Adrenal gland (tissue), 12 donors: Measurements from ENCODE around the gene TMEM9B. TPM values are rescaled to one million over a fixed set of nuclear protein-coding genes. Genes with fewer than 3 reads are reported as not detected.
"Not testable (repeated sequence)": the region's sequence is repeated elsewhere in the genome, so short reads cannot be mapped to it uniquely, and the experiment has no call there.

Source experiments
- DNase-seq, 7 donors: peaks; one replicate each; pipeline ENCODE4 v3.0.0-alpha.2; 2019 to 2020
- H3K27ac ChIP-seq, 5 donors: fragments of 200-600 bp; sonication (generic) in 4 of 5; 1 replicate in 3 of 5; 2 replicates in 2 of 5; pipeline versions ENCODE4 v1.5.1 to v1.8.0; 2016 to 2020; ENCODE audit warnings: mild to moderate bottlenecking in 1 of 5
- H3K27me3 ChIP-seq: fragments of 200-600 bp; 2 replicates; pipeline ENCODE4 v1.8.0; 2021
- H3K36me3 ChIP-seq, 2 donors: fragments of 200-600 bp; replicated peaks in 1 of 2; 1 replicate in 1 of 2; 2 replicates in 1 of 2; pipeline versions ENCODE4 v1.5.1 to v1.8.0; 2018 to 2022
- H3K4me1 ChIP-seq, 2 donors: fragments of 200-600 bp; replicated peaks in 1 of 2; 1 replicate in 1 of 2; 2 replicates in 1 of 2; pipeline versions ENCODE4 v1.5.1 to v1.8.0; 2018 to 2021
- H3K4me3 ChIP-seq, 4 donors: fragments of 200-600 bp; sonication (generic) in 3 of 4; one replicate each; pipeline ENCODE4 v1.5.1; 2016 to 2018
- H3K9me3 ChIP-seq, 3 donors: fragments of 200-600 bp; sonication (generic) in 1 of 3; replicated peaks in 1 of 3; 1 replicate in 2 of 3; 2 replicates in 1 of 3; pipeline versions ENCODE4 v1.5.1 to v1.8.0; 2016 to 2021
- POLR2A ChIP-seq, 2 donors: fragments of 450-650 bp; IDR thresholded peaks; one replicate each; pipeline ENCODE4 v1.6.1; 2017; ENCODE audit warnings: antibody characterized with exemption in 2 of 2, mild to moderate bottlenecking in 2 of 2, moderate library complexity in 1 of 2
- WGBS, 4 donors: extraction: QIAGEN DNeasy Blood & Tissue Kit in 2 of 4; methylation state at CpG; one replicate each; pipeline versions ENCODE4 v1.1.5 to v1.1.7; 2013 to 2017; 5-methylcytosine and 5-hydroxymethylcytosine counted together
- intact Hi-C, 2 donors: fragments of 100-400 bp; cut with DNase I; formaldehyde crosslinking; loops; one replicate each; pipeline versions ENCODE4 v1.14.1 to v1.15.0; 2022 to 2023
- polyA plus RNA-seq, 3 donors: library from polyadenylated mRNA; stranded (reverse); fragments of 200-250 nt in 2 of 3; fragments of 350-450 nt in 1 of 3; fragmentation: Illumina TruSeq in 1 of 3; extraction: RNeasy Lipid Tissue Mini Kit (QIAGEN cat#74804) in 1 of 3; gene quantifications; one replicate each; pipeline ENCODE4 v1.2.3, GENCODE V29; 2013 to 2014
- total RNA-seq, 9 donors: library from RNA; depleted of rRNA in 4 of 9; stranded (reverse); fragments of >200 nt in 4 of 9; fragments of 120-200 nt in 1 of 9; fragmentation: NEBNext Ultra II Directional in 1 of 9; extraction: Animal tissue kit (Norgen Biotek cat#: 25700) in 1 of 9; gene quantifications; one replicate each; pipeline versions ENCODE4 v1.1.0 to v1.2.4, GENCODE V29; 2013 to 2023
- TF ChIP-seq, protein P1 (sequence below), 6 experiments: fragments of 450-650 bp in 4 of 6; fragments of 200-600 bp in 2 of 6; sonication (generic) in 1 of 6; IDR thresholded peaks; 1 replicate in 5 of 6; 2 replicates in 1 of 6; pipeline versions ENCODE4 v1.5.1 to v1.8.0; 2016 to 2021; ENCODE audit warnings: antibody characterized with exemption in 6 of 6, mild to moderate bottlenecking in 2 of 6, moderate library complexity in 1 of 6
- donor health status: healthy with polysubstance abuse.
- donor health status: Bipolar disorder and iron deficiency.
- donor health status: DM: yes; HTN: yes; CAD: no.
- donor health status: DM: no; HTN: no; CAD: no.
- donor health status: DM: no; HTN: no; CAD: no.
- donor health status: DM: yes; HTN: yes; CAD: no.

The TMEM9B gene
- total and polyA plus RNA-seq, 12 donors: 18.6 to 76.3 (median 46.5) TPM

DNA sequence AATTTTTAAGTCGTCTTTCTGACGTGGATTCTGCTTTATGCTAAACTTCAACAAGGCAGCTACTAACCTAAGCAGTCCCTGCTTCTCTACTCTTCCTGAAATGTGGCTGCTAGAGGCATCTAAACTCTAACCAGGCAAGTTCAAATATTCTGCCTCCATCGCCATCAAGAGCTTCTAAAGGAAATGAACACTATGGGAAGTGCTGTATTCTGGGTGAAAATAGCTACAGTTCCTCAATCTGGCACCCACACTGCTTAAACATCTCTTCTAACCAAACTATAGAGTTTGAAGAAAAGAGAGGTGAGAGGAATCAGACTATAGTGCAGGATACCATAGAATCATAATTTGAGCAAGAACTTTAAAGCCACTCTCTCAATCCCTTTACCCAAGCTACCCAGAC lies 33.2 kb upstream of the TMEM9B start:
- intact Hi-C loops: no loop called here
- peaks cover 0 to 11% of the 10 kb centered on the region in 2 donors for H3K4me1 ChIP-seq
- H3K27ac ChIP-seq: peak overlapping the region in 1 of 5 donors; percentile 40
- H3K36me3 ChIP-seq: no peaks in the 10 kb centered on the region
- no peak overlapping the region for H3K4me3 ChIP-seq
- WGBS, 4 donors: 82 to 93% (median 89%) methylated on average over 3 of the region's 3 CpGs
- DNase-seq: no peak
- no peak for TF ChIP-seq POLR2A (IDR thresholded peaks at IDR 0.05)
- TF ChIP-seq, protein P1, sequence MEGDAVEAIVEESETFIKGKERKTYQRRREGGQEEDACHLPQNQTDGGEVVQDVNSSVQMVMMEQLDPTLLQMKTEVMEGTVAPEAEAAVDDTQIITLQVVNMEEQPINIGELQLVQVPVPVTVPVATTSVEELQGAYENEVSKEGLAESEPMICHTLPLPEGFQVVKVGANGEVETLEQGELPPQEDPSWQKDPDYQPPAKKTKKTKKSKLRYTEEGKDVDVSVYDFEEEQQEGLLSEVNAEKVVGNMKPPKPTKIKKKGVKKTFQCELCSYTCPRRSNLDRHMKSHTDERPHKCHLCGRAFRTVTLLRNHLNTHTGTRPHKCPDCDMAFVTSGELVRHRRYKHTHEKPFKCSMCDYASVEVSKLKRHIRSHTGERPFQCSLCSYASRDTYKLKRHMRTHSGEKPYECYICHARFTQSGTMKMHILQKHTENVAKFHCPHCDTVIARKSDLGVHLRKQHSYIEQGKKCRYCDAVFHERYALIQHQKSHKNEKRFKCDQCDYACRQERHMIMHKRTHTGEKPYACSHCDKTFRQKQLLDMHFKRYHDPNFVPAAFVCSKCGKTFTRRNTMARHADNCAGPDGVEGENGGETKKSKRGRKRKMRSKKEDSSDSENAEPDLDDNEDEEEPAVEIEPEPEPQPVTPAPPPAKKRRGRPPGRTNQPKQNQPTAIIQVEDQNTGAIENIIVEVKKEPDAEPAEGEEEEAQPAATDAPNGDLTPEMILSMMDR (IDR thresholded peaks at IDR 0.05): no peak
- no peaks in the 10 kb centered on the region for H3K9me3 ChIP-seq
- no peaks in the 10 kb centered on the region for H3K27me3 ChIP-seq

DNA sequence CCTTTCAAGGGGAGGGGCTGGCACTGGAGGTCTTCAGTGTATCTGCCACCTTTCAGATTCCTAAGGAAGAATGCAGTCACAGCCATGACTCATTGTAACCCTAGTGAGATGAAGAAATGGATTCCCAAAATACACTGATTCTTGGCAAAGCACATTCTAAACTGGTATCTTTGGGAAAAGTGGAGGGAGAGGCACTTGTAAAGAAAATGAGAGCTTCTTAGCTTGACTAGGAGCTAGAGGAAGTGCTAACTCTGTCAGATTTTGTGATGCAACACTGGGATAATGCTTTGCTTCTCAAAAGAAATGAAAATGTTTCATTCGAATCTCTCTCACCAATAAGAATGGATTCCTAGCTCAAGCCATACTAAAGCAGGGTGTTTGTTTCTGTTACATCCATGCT lies 25.2 kb upstream of the TMEM9B start:
- no peak overlapping the region for H3K27ac ChIP-seq
- no peaks in the 10 kb centered on the region for H3K36me3 ChIP-seq
- DNase-seq: no peak
- H3K27me3 ChIP-seq: no peaks in the 10 kb centered on the region
- WGBS, 4 donors: 71 to 87% (median 82%) methylated on average over 1 of the region's 1 CpG
- TF ChIP-seq, protein P1 (IDR thresholded peaks at IDR 0.05): no peak
- no peak for TF ChIP-seq POLR2A (IDR thresholded peaks at IDR 0.05)
- intact Hi-C loops: no loop called here
- no peaks in the 10 kb centered on the region for H3K9me3 ChIP-seq
- no peak overlapping the region for H3K4me3 ChIP-seq
- H3K4me1 ChIP-seq: peaks cover 0 to 12% of the 10 kb centered on the region in 2 donors

DNA sequence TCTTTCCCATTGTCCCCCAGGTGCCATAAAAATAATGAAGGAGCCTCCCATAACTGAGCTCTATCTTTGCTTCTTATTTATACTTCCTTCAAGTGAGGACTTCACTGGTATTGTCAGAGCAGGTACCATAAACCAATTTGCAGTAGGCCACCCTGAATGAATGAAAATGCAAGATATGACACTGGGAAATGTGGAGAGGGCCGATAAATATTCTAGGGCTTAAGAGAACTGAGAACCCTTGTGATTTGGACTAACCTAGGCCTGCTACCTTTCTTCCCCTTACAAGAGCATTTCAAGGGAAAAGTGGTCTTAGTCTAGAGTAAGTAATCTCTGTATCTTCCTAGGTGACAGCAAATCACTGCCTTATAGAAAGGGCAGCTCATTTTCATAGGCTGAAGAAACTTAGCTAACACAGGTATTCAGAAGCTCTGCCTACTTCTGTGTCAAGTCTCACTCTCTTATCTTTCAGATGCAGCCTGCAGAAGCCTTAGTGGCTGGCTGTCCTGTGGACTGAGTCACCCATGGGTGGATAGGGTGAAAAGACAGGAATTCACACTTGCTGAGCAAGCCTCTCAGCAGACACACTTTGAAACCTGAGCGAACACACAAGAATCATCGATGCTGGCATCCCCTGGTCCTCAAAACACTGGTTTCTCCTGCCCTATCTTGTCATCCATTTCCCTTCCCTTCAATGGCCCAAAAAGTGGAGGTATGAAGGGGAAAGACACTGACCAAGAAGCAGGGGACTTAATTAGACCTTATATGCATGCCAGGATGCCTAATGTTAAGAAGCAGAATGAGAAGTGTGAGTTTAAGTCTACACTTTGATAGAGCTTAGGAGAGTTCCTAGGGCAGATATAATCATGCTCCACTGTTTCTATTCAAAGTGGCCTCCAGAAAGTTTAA lies 24.3 kb upstream of the TMEM9B start:
- intact Hi-C loops: no loop called here
- H3K4me1 ChIP-seq: peaks cover 0 to 12% of the 10 kb centered on the region in 2 donors
- H3K27me3 ChIP-seq: no peaks in the 10 kb centered on the region
- H3K4me3 ChIP-seq: no peak overlapping the region
- WGBS, 4 donors: 54 to 87% (median 69%) methylated on average over 3 of the region's 3 CpGs
- no peaks in the 10 kb centered on the region for H3K9me3 ChIP-seq
- no peak for DNase-seq
- no peak overlapping the region for H3K27ac ChIP-seq
- no peaks in the 10 kb centered on the region for H3K36me3 ChIP-seq
- TF ChIP-seq POLR2A (IDR thresholded peaks at IDR 0.05): no peak
- TF ChIP-seq, protein P1 (IDR thresholded peaks at IDR 0.05): no peak

DNA sequence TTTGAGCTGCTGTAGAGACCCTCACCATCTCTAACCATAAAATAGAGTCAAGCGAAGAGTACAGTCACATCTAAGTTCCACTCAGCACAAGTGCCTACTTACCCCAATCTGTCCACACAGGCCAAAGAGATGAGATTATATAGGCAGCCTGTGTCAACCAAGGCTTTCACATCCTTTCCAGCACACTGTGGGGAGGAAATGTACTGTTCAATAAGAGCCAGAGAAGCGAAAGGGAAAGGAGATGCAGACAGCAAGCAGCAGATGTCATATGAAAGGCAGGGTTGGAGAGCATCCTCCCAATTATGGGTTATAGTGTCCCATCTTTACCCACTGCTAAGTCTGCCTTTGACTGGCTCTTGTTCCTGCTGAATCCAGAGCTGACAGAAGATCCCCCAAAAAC lies 23.2 kb upstream of the TMEM9B start:
- Histone ChIP-seq H3K36me3 (no peaks in the 10 kb centered on the region), H3K9me3 (no peaks in the 10 kb centered on the region), H3K4me3 (no peak overlapping the region), H3K27ac (no peak overlapping the region), H3K27me3 (no peaks in the 10 kb centered on the region), H3K4me1 (peaks cover 0 to 12% of the 10 kb centered on the region in 2 donors)
- no peak for DNase-seq
- intact Hi-C loops: no loop called here
- 85 to 90% (median 89%) methylated on average over 2 of the region's 2 CpGs for WGBS, 4 donors
- TF ChIP-seq, protein P1 (IDR thresholded peaks at IDR 0.05): no peak
- TF ChIP-seq POLR2A (IDR thresholded peaks at IDR 0.05): no peak

DNA sequence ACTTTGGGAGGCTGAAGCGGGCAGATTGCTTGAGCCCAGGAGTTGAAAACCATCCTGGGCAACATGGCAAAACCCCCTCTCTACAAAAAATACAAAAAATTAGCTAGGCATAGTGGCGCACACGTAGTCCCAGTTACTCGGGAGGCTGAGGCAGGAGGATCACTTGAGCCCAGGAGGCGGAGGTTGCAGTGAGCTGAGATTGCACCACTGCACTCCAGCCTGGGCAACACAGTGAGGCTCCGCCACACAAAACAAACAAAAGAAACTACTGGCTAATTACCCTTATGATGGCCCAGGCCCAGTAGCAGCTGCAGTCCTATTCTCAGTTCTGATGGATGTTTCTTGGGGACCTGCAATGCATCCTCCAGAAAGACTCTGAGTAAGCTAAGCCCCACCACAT lies 22.5 kb upstream of the TMEM9B start:
- H3K27me3 ChIP-seq, H3K4me3 ChIP-seq, H3K9me3 ChIP-seq, H3K27ac ChIP-seq, DNase-seq, H3K36me3 ChIP-seq, intact Hi-C loops: not testable (repeated sequence)
- WGBS, 4 donors: 95 to 100% (median 99%) methylated on average over 5 to 6 of the region's 6 CpGs
- H3K4me1 ChIP-seq: peaks cover 0 to 12% of the 10 kb centered on the region in 2 donors
